HepG2 (cell line): ENCODE data around the gene OR10AD1. TPM values are rescaled to one million over a fixed set of nuclear protein-coding genes. Genes with fewer than 3 reads are reported as not detected.

Experiments
- AKAP8 ChIP-seq: sonication (generic); formaldehyde crosslinking; IDR thresholded peaks from 2 replicates; pipeline ENCODE4 v1.5.1; 2020; ENCODE audit warnings: mild to moderate bottlenecking, missing genetic modification reagents
- CERS6 ChIP-seq: sonication (generic); formaldehyde crosslinking; IDR thresholded peaks from 2 replicates; pipeline ENCODE4 v1.5.0; 2020; ENCODE audit warnings: missing genetic modification reagents
- EHMT2 ChIP-seq: fragments of 200-600 bp; sonication (generic); IDR thresholded peaks from 2 replicates; pipeline ENCODE4 v1.7.0; 2017; ENCODE audit warnings: antibody characterized with exemption, low read depth, low read length, borderline replicate concordance
- FOSL2 ChIP-seq: sonication (generic); formaldehyde crosslinking; IDR thresholded peaks from 2 replicates; pipeline ENCODE4 v1.4.0; 2020; ENCODE audit warnings: missing genetic modification reagents
- FOXM1 ChIP-seq: sonication (generic); formaldehyde crosslinking; IDR thresholded peaks from 2 replicates; pipeline ENCODE4 v1.5.0; 2020; ENCODE audit warnings: missing genetic modification reagents
- HOXA3 ChIP-seq: sonication (generic); formaldehyde crosslinking; IDR thresholded peaks from 2 replicates; pipeline ENCODE4 v1.5.0; 2020; ENCODE audit warnings: missing genetic modification reagents
- IKZF4 ChIP-seq: sonication (generic); formaldehyde crosslinking; IDR thresholded peaks from 2 replicates; pipeline ENCODE4 v1.5.1; 2020; ENCODE audit warnings: borderline replicate concordance, mild to moderate bottlenecking, low read depth, missing genetic modification reagents; ENCODE audit errors: not compliant biosample characterization
- KAT8 ChIP-seq: IDR thresholded peaks from 2 replicates; pipeline ENCODE4 v1.6.1; 2016; ENCODE audit warnings: missing genetic modification reagents, missing compliant biosample characterization
- KLF16 ChIP-seq, 2 experiments: sonication (generic) in 1 of 2; formaldehyde crosslinking in 1 of 2; IDR thresholded peaks; 2 replicates each; pipeline versions ENCODE4 v1.6.1 to v1.8.0; 2016 to 2023; ENCODE audit warnings: missing genetic modification reagents in 2 of 2, missing compliant biosample characterization in 1 of 2
- MAFF ChIP-seq: IDR thresholded peaks from 2 replicates; pipeline ENCODE4 v1.6.1; 2011; ENCODE audit warnings: low read depth, low read length, improper control_type of control experiment
- MATR3 ChIP-seq: sonication (generic); formaldehyde crosslinking; IDR thresholded peaks from 2 replicates; pipeline ENCODE4 v1.4.0; 2020; ENCODE audit warnings: missing genetic modification reagents
- MBD4 ChIP-seq: IDR thresholded peaks from 2 replicates; pipeline ENCODE4 v1.6.1; 2012; ENCODE audit warnings: low read length, inconsistent platforms, borderline replicate concordance
- PCBP2 ChIP-seq: fragments of 200-400 bp; formaldehyde crosslinking; optimal IDR thresholded peaks from 2 replicates; pipeline ENCODE3; 2018; ENCODE audit warnings: low read length, low read depth; ENCODE audit not compliant: poor library complexity, severe bottlenecking
- RELA ChIP-seq: sonication (generic); formaldehyde crosslinking; IDR thresholded peaks from 2 replicates; pipeline ENCODE4 v1.4.0; 2020; ENCODE audit warnings: missing genetic modification reagents
- RFX5 ChIP-seq: IDR thresholded peaks from 2 replicates; pipeline ENCODE4 v1.6.1; 2011; ENCODE audit warnings: low read depth, low read length, improper control_type of control experiment
- YEATS4 ChIP-seq: sonication (generic); formaldehyde crosslinking; IDR thresholded peaks from 2 replicates; pipeline ENCODE4 v1.4.0; 2020; ENCODE audit warnings: missing genetic modification reagents, borderline replicate concordance
- ZBTB3 ChIP-seq: sonication (generic); formaldehyde crosslinking; IDR thresholded peaks from 2 replicates; pipeline ENCODE4 v1.4.0; 2020; ENCODE audit warnings: low read depth, mild to moderate bottlenecking, moderate library complexity, missing genetic modification reagents, borderline replicate concordance
- ZNF138 ChIP-seq: sonication (generic); formaldehyde crosslinking; IDR thresholded peaks from 2 replicates; pipeline ENCODE4 v1.5.0; 2020; ENCODE audit warnings: mild to moderate bottlenecking, low read depth, missing genetic modification reagents
- ZNF205 ChIP-seq: IDR thresholded peaks from 2 replicates; pipeline ENCODE4 v1.6.1; 2018; ENCODE audit warnings: missing biosample characterization, missing genetic modification reagents
- ZNF326 ChIP-seq: sonication (generic); formaldehyde crosslinking; IDR thresholded peaks from 2 replicates; pipeline ENCODE4 v1.4.0; 2020; ENCODE audit warnings: missing genetic modification reagents, borderline replicate concordance
- ZNF33A ChIP-seq: sonication (generic); formaldehyde crosslinking; IDR thresholded peaks from 2 replicates; pipeline ENCODE4 v1.5.1; 2020; ENCODE audit warnings: missing genetic modification reagents, mild to moderate bottlenecking, moderate library complexity, borderline replicate concordance
- ZNF674 ChIP-seq: sonication (generic); formaldehyde crosslinking; IDR thresholded peaks from 2 replicates; pipeline ENCODE4 v1.5.0; 2020; ENCODE audit warnings: low read depth, mild to moderate bottlenecking, missing genetic modification reagents
- polyA plus RNA-seq, 8 experiments: library from polyadenylated mRNA; depleted of rRNA in 3 of 8; stranded (reverse) in 7 of 8; unstranded in 1 of 8; fragments of >200 nt; fragmentation: Illumina TruSeq in 4 of 8; extraction: Trizol in 4 of 8; gene quantifications; 2 replicates each; pipeline versions ENCODE4 v1.2.1 to v1.2.3, GENCODE V29; 2011 to 2016; ENCODE audit warnings: low read depth in 4 of 8, missing spikeins in 1 of 8, mixed read lengths in 1 of 8; ENCODE audit not compliant: insufficient read depth in 1 of 8
- total RNA-seq, 5 experiments: library from RNA; depleted of rRNA; stranded (reverse); fragments of >200 nt; fragmentation: Illumina TruSeq; extraction: Trizol; gene quantifications; 2 replicates each; pipeline ENCODE4 v1.2.3, GENCODE V29; 2016; ENCODE audit warnings: low read depth in 1 of 5
- TF ChIP-seq, protein P1 (sequence below): sonication (generic); formaldehyde crosslinking; IDR thresholded peaks from 2 replicates; pipeline ENCODE4 v1.9.0; 2021; ENCODE audit warnings: missing genetic modification reagents, mild to moderate bottlenecking, borderline replicate concordance
- TF ChIP-seq, protein P2 (sequence below): sonication (generic); formaldehyde crosslinking; IDR thresholded peaks from 2 replicates; pipeline ENCODE4 v1.8.0; 2022; ENCODE audit warnings: mild to moderate bottlenecking, missing genetic modification reagents; ENCODE audit not compliant: insufficient replicate concordance

The OR10AD1 gene
- total and polyA plus RNA-seq, 2 of the 13 experiments (the other 11 are each of a cell fraction or from before 2014, with no cell fraction given): not detected

DNA sequence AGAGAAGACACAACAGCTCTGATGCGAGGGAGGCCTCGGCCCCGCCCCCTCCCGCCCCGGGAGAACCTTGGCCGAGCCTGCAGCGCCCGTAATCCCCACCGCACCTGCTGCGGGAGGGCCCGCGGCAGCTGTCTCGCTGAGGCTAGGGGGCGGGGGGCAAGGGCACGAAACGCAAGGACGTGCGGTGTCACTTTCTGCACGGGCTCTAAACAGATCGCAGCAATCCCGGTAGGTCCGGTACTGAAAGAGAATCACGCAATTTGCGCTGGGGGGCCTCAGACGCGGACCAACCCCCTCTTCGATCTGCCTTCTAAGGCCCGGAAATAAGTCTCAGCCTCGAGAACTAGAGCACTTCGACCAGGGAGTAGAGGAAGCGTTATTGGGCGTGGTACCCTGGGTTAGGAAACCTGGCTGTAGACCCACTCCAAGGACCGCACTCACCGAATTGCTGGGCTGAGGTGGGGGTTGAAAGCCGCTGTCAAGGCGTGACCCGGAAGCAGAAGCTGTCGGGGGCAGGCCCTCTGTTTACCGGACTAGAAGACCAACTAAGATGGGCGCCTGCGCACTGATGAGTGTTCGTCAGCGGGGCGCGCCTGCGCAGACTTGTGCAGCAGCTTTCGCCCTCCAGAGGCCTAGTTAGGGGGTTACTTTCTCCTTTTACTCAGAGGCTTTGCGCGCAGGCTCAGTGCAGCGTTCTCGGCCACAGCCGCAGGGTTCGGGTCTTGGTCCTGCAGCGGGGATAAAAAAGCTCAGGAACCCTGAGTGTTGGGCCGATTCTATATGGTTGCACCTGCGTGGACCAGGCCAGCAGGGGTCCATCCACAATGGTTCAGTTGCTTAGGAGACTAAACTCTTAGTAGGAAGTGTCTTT lies 45.8 kb downstream of the OR10AD1 start, which contains the start of gene ASB8 (continued):
- TF ChIP-seq, protein P1, sequence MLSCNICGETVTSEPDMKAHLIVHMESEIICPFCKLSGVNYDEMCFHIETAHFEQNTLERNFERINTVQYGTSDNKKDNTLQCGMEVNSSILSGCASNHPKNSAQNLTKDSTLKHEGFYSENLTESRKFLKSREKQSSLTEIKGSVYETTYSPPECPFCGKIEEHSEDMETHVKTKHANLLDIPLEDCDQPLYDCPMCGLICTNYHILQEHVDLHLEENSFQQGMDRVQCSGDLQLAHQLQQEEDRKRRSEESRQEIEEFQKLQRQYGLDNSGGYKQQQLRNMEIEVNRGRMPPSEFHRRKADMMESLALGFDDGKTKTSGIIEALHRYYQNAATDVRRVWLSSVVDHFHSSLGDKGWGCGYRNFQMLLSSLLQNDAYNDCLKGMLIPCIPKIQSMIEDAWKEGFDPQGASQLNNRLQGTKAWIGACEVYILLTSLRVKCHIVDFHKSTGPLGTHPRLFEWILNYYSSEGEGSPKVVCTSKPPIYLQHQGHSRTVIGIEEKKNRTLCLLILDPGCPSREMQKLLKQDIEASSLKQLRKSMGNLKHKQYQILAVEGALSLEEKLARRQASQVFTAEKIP (CRISPR knock-in tag): no peak
- no peak for TF ChIP-seq ZNF33A (CRISPR knock-in tag)
- TF ChIP-seq FOXM1 (CRISPR knock-in tag): no peak
- no peak for TF ChIP-seq MAFF
- TF ChIP-seq RELA (CRISPR knock-in tag): no peak; the same call in 1 of the 2 replicates
- TF ChIP-seq KLF16 (CRISPR knock-in tag; IDR thresholded peaks at IDR 0.05): no peak; a peak in 1 of 4 replicates
- no peak for TF ChIP-seq MATR3
- no peak for TF ChIP-seq CERS6 (CRISPR knock-in tag)
- no peak for TF ChIP-seq RFX5
- TF ChIP-seq EHMT2: 0 out of 2 replicates have a peak, but pooled peaks have one; percentile 14
- no peak for TF ChIP-seq ZNF326 (CRISPR knock-in tag)
- no peak for TF ChIP-seq ZBTB3 (CRISPR knock-in tag)
- TF ChIP-seq, protein P2, sequence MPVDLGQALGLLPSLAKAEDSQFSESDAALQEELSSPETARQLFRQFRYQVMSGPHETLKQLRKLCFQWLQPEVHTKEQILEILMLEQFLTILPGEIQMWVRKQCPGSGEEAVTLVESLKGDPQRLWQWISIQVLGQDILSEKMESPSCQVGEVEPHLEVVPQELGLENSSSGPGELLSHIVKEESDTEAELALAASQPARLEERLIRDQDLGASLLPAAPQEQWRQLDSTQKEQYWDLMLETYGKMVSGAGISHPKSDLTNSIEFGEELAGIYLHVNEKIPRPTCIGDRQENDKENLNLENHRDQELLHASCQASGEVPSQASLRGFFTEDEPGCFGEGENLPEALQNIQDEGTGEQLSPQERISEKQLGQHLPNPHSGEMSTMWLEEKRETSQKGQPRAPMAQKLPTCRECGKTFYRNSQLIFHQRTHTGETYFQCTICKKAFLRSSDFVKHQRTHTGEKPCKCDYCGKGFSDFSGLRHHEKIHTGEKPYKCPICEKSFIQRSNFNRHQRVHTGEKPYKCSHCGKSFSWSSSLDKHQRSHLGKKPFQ (CRISPR knock-in tag): peak; percentile 7
- TF ChIP-seq ZNF138 (CRISPR knock-in tag): no peak
- peak; percentile 64 for TF ChIP-seq HOXA3 (CRISPR knock-in tag)
- peak; percentile 66 for TF ChIP-seq YEATS4
- TF ChIP-seq KAT8: peak; percentile 93
- 0 out of 2 replicates have a peak, but pooled peaks have one; percentile 27 for TF ChIP-seq FOSL2 (CRISPR knock-in tag)
- TF ChIP-seq ZNF205: 0 out of 2 replicates have a peak, but pooled peaks have one; percentile 9
- no peak for TF ChIP-seq IKZF4 (CRISPR knock-in tag)
- TF ChIP-seq ZNF674 (CRISPR knock-in tag): no peak
- TF ChIP-seq AKAP8 (CRISPR knock-in tag): no peak
- no peak for TF ChIP-seq PCBP2
- no peak for TF ChIP-seq MBD4
